Esophagus squamous epithelium (tissue), 5 donors: Measurements from ENCODE around the gene SPACA4. TPM values are rescaled to one million over a fixed set of nuclear protein-coding genes. Genes with fewer than 3 reads are reported as not detected.

ENCODE experiments used
- DNase-seq: peaks from one replicate; lab custom pipeline; 2025; lab: John Stamatoyannopoulos, UW
- H3K27ac ChIP-seq, 4 donors: fragments of 200-600 bp; sonication (generic); one replicate each; pipeline ENCODE4 v1.5.1; 2016 to 2019; ENCODE audit warnings: mild to moderate bottlenecking in 1 of 4
- H3K27me3 ChIP-seq, 4 donors: fragments of 200-600 bp; sonication (generic); 1 replicate in 3 of 4; 2 replicates in 1 of 4; pipeline versions ENCODE4 v1.5.1 to v1.6.0; 2017 to 2021; ENCODE audit warnings: antibody characterized with exemption in 1 of 4
- H3K36me3 ChIP-seq, 3 donors: fragments of 200-600 bp; sonication (generic); one replicate each; pipeline ENCODE4 v1.5.1; 2016 to 2019
- H3K4me1 ChIP-seq, 3 donors: fragments of 200-600 bp; sonication (generic); one replicate each; pipeline ENCODE4 v1.5.1; 2017 to 2019
- H3K4me3 ChIP-seq, 4 donors: fragments of 200-600 bp; sonication (generic); 1 replicate in 3 of 4; 2 replicates in 1 of 4; pipeline ENCODE4 v1.5.1; 2016 to 2019; ENCODE audit warnings: mild to moderate bottlenecking in 2 of 4, moderate library complexity in 1 of 4
- H3K9me3 ChIP-seq, 3 donors: fragments of 200-600 bp; sonication (generic); one replicate each; pipeline ENCODE4 v1.5.1; 2016 to 2019
- POLR2A ChIP-seq, 4 donors: fragments of 450-650 bp; IDR thresholded peaks; one replicate each; pipeline ENCODE4 v1.6.1; 2017; ENCODE audit warnings: antibody characterized with exemption in 4 of 4, mild to moderate bottlenecking in 4 of 4, moderate library complexity in 3 of 4
- WGBS, 2 donors: methylation state at CpG; one replicate each; pipeline ENCODE4 v1.1.5; 2018; 5-methylcytosine and 5-hydroxymethylcytosine counted together
- intact Hi-C: fragments of 100-400 bp; cut with DNase I; formaldehyde crosslinking; loops from one replicate; pipeline ENCODE4 v1.15.0; 2022
- total RNA-seq, 4 donors: library from RNA; depleted of rRNA; stranded (reverse); fragments of >200 nt; gene quantifications; one replicate each; pipeline ENCODE4 v1.1.0, GENCODE V29; 2016
- TF ChIP-seq, protein P1 (sequence below), 6 experiments: fragments of 450-650 bp in 4 of 6; fragments of 200-600 bp in 2 of 6; sonication (generic) in 2 of 6; IDR thresholded peaks; one replicate each; pipeline ENCODE4 v1.5.1; 2016 to 2019; ENCODE audit warnings: antibody characterized with exemption in 6 of 6, mild to moderate bottlenecking in 4 of 6, moderate library complexity in 4 of 6
- donor health status: DM: yes; HTN: yes; CAD: no.

SPACA4 gene
- total RNA-seq, 4 donors from 2014 or later: 1.3 to 1.7 (median 1.4) TPM; not detected in 1

DNA sequence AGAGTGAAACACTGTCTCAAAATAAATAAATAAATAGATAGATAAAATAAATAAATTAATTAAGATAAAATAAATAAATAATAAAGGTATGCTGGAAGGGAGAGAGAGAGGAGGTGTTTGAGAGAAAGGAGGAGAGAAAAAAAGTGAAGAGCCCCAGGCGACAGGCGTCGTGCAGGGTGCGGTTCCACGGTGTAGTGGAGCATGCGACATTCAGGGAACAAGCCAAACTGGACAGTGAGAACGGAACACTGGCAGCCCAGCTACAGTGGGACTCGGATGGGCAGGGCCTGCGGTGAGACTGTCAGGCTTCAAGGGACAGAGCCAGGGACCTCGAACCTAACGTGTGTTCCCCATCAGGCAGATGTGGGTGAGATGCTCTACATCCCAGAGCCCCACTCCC, 45.1 kb upstream of the SPACA4 start:
- 56 to 60% methylated on average over 9 to 11 of the region's 11 CpGs for WGBS, 2 donors
- Histone ChIP-seq H3K4me3 (no peak overlapping the region), H3K27me3 (peaks cover 0 to 3% (median 0%) of the 10 kb centered on the region in 4 donors), H3K4me1 (peaks cover 0 to 73% (median 6%) of the 10 kb centered on the region in 3 donors), H3K9me3 (no peaks in the 10 kb centered on the region), H3K27ac (peak overlapping the region in 1 of 4 donors; percentile 25), H3K36me3 (peaks cover 0 to 19% (median 0%) of the 10 kb centered on the region in 3 donors)
- DNase-seq: no peak
- intact Hi-C loops: no loop called here
- TF ChIP-seq, protein P1, sequence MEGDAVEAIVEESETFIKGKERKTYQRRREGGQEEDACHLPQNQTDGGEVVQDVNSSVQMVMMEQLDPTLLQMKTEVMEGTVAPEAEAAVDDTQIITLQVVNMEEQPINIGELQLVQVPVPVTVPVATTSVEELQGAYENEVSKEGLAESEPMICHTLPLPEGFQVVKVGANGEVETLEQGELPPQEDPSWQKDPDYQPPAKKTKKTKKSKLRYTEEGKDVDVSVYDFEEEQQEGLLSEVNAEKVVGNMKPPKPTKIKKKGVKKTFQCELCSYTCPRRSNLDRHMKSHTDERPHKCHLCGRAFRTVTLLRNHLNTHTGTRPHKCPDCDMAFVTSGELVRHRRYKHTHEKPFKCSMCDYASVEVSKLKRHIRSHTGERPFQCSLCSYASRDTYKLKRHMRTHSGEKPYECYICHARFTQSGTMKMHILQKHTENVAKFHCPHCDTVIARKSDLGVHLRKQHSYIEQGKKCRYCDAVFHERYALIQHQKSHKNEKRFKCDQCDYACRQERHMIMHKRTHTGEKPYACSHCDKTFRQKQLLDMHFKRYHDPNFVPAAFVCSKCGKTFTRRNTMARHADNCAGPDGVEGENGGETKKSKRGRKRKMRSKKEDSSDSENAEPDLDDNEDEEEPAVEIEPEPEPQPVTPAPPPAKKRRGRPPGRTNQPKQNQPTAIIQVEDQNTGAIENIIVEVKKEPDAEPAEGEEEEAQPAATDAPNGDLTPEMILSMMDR (IDR thresholded peaks at IDR 0.05): no peak
- TF ChIP-seq POLR2A (IDR thresholded peaks at IDR 0.05): no peak

DNA sequence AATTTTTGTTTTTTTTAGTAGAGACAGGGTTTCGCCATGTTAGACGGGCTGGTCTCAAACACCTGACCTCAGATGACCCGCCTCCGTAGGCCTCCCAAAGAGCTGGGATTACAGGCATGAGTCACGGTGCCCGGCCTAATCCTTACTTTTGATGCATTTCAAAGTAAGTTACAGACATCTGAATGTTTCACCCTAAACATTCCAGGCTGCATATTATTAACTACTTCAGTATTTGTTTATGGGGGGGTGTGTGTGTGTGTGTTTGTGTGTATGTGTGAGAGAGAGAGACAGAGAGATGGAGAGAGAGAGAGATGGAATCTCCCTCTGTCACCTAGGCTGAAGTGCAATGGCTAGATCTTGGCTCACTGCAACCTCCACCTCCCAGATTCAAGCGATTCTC, 41.5 kb upstream of the SPACA4 start:
- 30 to 46% methylated on average over 7 of the region's 7 CpGs for WGBS, 2 donors
- intact Hi-C loops: no loop called here

DNA sequence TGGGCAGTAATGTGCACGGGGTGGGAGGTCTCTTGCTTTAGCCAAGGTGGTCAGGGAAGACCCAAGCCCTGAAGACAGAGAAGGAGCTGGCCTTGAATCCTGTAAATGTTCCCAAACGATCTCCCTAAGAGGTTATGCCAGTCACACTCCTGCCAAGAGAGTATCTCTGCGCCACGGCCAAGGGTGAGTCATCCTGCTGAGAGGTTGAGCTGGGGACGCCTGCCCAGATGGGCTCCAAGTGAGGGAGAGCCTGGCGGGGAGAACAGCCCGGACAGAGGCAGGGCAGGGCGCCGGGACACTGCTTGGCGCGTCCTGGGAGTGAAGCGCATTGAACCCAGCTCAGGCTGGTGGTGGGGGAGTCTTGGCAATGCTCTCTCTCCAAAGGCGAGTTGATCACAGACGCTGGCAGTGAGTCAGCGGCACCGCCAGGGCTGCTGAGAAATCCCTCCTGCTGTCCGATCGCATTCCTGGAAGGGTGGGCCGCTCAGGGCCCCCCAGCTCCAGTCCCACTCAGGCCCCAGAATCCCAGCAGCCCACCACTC, 38.1 kb upstream of the SPACA4 start:
- peaks cover 10 to 91% (median 17%) of the 10 kb centered on the region in 3 donors for H3K4me1 ChIP-seq
- no peaks in the 10 kb centered on the region for H3K27me3 ChIP-seq
- TF ChIP-seq, protein P1 (IDR thresholded peaks at IDR 0.05): peak in 1 of 6 experiments; percentile 13
- no peak for TF ChIP-seq POLR2A (IDR thresholded peaks at IDR 0.05)
- no peak for DNase-seq
- H3K9me3 ChIP-seq: no peaks in the 10 kb centered on the region
- 2% methylated on average over 4 to 13 of the region's 19 CpGs for WGBS, 2 donors
- peak overlapping the region in 1 of 4 donors; percentile 44 for H3K4me3 ChIP-seq
- intact Hi-C loops: no loop called here
- no peaks in the 10 kb centered on the region for H3K36me3 ChIP-seq
- peak overlapping the region; percentile 56 to 86 (median 82) for H3K27ac ChIP-seq

More for the DNA sequence above, 41.5 kb upstream of the SPACA4 start:
- Histone ChIP-seq H3K4me3 (no peak overlapping the region), H3K27ac (peak overlapping the region in 3 of 4 donors; percentile 43 to 53 (median 48)), H3K4me1 (peaks cover 10 to 77% (median 17%) of the 10 kb centered on the region in 3 donors), H3K36me3 (peaks cover 0 to 7% (median 0%) of the 10 kb centered on the region in 3 donors), H3K27me3 (no peaks in the 10 kb centered on the region), H3K9me3 (no peaks in the 10 kb centered on the region)
- DNase-seq: no peak
- TF ChIP-seq, protein P1 (IDR thresholded peaks at IDR 0.05): no peak
- TF ChIP-seq POLR2A (IDR thresholded peaks at IDR 0.05): no peak

DNA sequence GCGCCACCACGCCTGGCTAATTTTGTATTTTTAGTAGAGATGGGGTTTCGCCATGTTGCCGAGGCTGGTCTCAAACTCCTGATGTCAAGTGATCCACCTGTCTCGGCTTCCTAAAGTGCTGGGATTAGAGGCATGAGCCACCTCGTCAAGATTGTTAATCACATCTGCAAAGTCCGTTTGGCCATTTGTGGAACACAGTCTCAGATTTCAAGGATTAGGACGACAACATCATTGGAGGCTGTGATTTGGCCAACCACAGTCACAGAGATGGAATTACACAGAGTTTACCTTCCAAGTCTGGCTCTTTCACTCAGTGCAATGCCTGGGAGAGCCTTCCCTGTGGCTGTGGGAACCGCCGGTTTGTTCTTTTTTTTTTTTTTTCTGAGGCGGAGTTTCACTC, 36.7 kb upstream of the SPACA4 start:
- Histone ChIP-seq H3K4me1 (peaks cover 10 to 94% (median 23%) of the 10 kb centered on the region in 3 donors), H3K27me3 (no peaks in the 10 kb centered on the region), H3K4me3 (no peak overlapping the region), H3K9me3 (no peaks in the 10 kb centered on the region), H3K27ac (peak overlapping the region in 3 of 4 donors; percentile 37 to 55 (median 52)), H3K36me3 (no peaks in the 10 kb centered on the region)
- WGBS, 2 donors: 42 to 52% methylated on average over 10 to 11 of the region's 11 CpGs
- intact Hi-C loops: no loop called here
- DNase-seq: no peak
- TF ChIP-seq, protein P1 (IDR thresholded peaks at IDR 0.05): no peak
- TF ChIP-seq POLR2A (IDR thresholded peaks at IDR 0.05): no peak

DNA sequence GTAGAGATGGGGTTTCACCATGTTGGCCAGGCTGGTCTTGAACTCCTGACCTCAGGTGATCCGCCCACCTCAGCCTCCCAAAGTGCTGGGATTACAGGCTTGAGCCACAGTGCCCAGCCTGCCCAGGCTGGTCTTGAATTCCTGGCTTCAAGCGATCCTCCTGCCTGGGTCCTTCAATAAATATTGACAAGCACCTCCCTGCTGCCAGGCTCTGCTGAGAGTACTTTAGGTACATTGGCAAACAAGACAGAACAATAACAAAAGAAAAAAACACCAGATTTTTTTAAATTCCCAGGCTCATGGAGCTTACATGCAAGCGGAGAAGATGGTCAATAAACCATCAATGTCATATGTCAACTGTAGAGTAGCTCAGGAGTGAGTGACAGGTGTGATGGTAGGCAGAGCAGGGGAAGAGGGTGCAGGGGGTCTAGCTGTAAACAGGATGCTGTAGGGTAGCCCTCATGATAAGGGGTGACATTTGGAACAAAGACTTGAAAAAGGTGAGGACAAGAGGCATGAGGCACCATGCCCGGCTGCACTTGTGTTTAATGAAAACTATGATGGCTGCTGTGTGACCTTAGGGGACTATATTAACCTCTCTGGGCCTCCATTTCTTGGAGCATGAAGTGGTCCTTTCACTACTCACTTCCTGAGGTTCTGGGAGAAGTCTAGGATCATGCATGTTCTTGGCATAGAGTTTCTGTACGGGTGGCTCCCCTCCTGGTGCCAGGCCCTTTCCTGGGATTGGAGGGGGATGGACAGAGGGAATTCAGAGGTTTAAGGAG, 35.0 kb upstream of the SPACA4 start:
- TF ChIP-seq, protein P1 (IDR thresholded peaks at IDR 0.05): no peak
- no peak for TF ChIP-seq POLR2A (IDR thresholded peaks at IDR 0.05)
- intact Hi-C loops: no loop called here
- Histone ChIP-seq H3K9me3 (no peaks in the 10 kb centered on the region), H3K36me3 (peaks cover 0 to 10% (median 0%) of the 10 kb centered on the region in 3 donors), H3K4me3 (no peak overlapping the region), H3K27ac (no peak overlapping the region), H3K4me1 (peaks cover 10 to 76% (median 20%) of the 10 kb centered on the region in 3 donors), H3K27me3 (no peaks in the 10 kb centered on the region)
- no peak for DNase-seq
- WGBS, 2 donors: 46 to 47% methylated on average over 3 to 5 of the region's 5 CpGs
